H1 (cell line): ENCODE results near the gene NRL.

Source experiments
- ATF2 ChIP-seq: IDR thresholded peaks from 2 replicates; pipeline ENCODE4 v1.6.1; 2012; ENCODE audit warnings: low read length, inconsistent platforms
- CHD7 ChIP-seq: fragments of 300-600 bp; sonication (generic); IDR thresholded peaks from 2 replicates; pipeline ENCODE4 v1.7.1; 2012; ENCODE audit warnings: low read length, moderate library complexity, mild to moderate bottlenecking, inconsistent platforms; ENCODE audit not compliant: insufficient replicate concordance
- CREB1 ChIP-seq: IDR thresholded peaks from 2 replicates; pipeline ENCODE4 v1.6.1; 2012; ENCODE audit warnings: inconsistent platforms
- CTCF ChIP-seq, 3 experiments: IDR thresholded peaks; 1 replicate in 2 of 3; 2 replicates in 1 of 3; pipeline versions ENCODE4 v1.5.1 to v1.6.1; 2011; ENCODE audit warnings: low read length in 3 of 3, mild to moderate bottlenecking in 3 of 3, inconsistent platforms in 2 of 3, low read depth in 1 of 3, moderate library complexity in 1 of 3; ENCODE audit not compliant: insufficient read depth in 1 of 3; ENCODE audit errors: control extremely low read depth in 1 of 3
- EGR1 ChIP-seq: IDR thresholded peaks from 2 replicates; pipeline ENCODE4 v1.6.1; 2011; ENCODE audit warnings: low read depth, low read length, borderline replicate concordance
- FOSL1 ChIP-seq: IDR thresholded peaks from 2 replicates; pipeline ENCODE4 v1.6.1; 2011; ENCODE audit warnings: mild to moderate bottlenecking, low read depth, low read length, moderate library complexity; ENCODE audit not compliant: insufficient read depth
- POLR2A ChIP-seq, 2 experiments: IDR thresholded peaks; 1 replicate in 1 of 2; 2 replicates in 1 of 2; pipeline ENCODE4 v1.6.1; 2011; ENCODE audit warnings: low read depth in 2 of 2, low read length in 2 of 2, mild to moderate bottlenecking in 2 of 2; ENCODE audit errors: control extremely low read depth in 1 of 2
- SP1 ChIP-seq: IDR thresholded peaks from 2 replicates; pipeline ENCODE4 v1.6.1; 2011; ENCODE audit warnings: low read depth, low read length
- TAF1 ChIP-seq: IDR thresholded peaks from 2 replicates; pipeline ENCODE4 v1.6.1; 2011; ENCODE audit warnings: mild to moderate bottlenecking, low read depth, low read length
- TF ChIP-seq, protein P1 (sequence below): IDR thresholded peaks from 2 replicates; pipeline ENCODE4 v1.6.1; 2011; ENCODE audit warnings: low read length, improper control_type of control experiment

- TF ChIP-seq CTCF (IDR thresholded peaks at IDR 0.05; ENCODE audit: control extremely low read depth in 1 of 3, insufficient read depth in 1 of 3, low read depth in 1 of 3, low read length in 3 of 3) = no peak
- TF ChIP-seq, protein P1, sequence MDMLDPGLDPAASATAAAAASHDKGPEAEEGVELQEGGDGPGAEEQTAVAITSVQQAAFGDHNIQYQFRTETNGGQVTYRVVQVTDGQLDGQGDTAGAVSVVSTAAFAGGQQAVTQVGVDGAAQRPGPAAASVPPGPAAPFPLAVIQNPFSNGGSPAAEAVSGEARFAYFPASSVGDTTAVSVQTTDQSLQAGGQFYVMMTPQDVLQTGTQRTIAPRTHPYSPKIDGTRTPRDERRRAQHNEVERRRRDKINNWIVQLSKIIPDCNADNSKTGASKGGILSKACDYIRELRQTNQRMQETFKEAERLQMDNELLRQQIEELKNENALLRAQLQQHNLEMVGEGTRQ = no peak
- no peak for TF ChIP-seq POLR2A (IDR thresholded peaks at IDR 0.05; ENCODE audit: control extremely low read depth in 1 of 2, low read depth in 2 of 2, low read length in 2 of 2)
- no peak for TF ChIP-seq CREB1
- no peak for TF ChIP-seq EGR1
- TF ChIP-seq ATF2 = no peak
- TF ChIP-seq TAF1 = no peak
- TF ChIP-seq SP1 = no peak
- no peak for TF ChIP-seq FOSL1
- TF ChIP-seq CHD7 = no peak
These were observed 50.5 kb downstream of the NRL start for GRCh38 chr14:24064091-24064795.
